Measurements from ENCODE around the gene GAS2L2. TPM values are rescaled to one million over a fixed set of nuclear protein-coding genes. Genes with fewer than 3 reads are reported as not detected.
A peak's percentile ranks its signal among the peaks of the same experiment; 100 is the strongest.

Gene GAS2L2
- total RNA-seq, 1 donor from 2014 or later = not detected

DNA sequence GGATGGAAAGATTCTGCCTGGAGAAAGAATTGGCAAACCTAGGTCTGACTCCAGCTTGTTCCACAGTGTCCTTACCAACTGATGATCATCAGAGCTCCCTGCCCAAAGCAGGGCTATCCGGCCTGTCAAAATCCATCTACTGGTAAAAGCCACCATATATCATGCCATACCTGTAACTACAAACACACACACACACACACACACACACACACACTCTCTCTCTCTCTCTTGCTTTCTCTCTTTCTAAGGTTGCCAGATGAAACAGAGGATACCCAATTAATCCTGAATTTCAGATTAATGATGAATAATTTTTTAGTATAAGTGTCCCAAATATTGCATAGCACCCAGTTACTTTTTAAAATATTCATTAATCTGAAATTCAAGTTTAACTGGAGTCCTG is 43.9 kb upstream of the GAS2L2 start:
- no peak overlapping the region for H3K4me3 ChIP-seq (ENCODE audit: low read depth, low read length)
- H3K27me3 ChIP-seq (ENCODE audit: control insufficient read depth, insufficient read depth, low read length) = no peaks in the 10 kb centered on the region
- DNase-seq (ENCODE audit: low read depth) (no peak), FAIRE-seq (no peak)
- H3K36me3 ChIP-seq (ENCODE audit: control insufficient read depth, insufficient read depth, low read length) = no peaks in the 10 kb centered on the region
- TF ChIP-seq, protein P1, sequence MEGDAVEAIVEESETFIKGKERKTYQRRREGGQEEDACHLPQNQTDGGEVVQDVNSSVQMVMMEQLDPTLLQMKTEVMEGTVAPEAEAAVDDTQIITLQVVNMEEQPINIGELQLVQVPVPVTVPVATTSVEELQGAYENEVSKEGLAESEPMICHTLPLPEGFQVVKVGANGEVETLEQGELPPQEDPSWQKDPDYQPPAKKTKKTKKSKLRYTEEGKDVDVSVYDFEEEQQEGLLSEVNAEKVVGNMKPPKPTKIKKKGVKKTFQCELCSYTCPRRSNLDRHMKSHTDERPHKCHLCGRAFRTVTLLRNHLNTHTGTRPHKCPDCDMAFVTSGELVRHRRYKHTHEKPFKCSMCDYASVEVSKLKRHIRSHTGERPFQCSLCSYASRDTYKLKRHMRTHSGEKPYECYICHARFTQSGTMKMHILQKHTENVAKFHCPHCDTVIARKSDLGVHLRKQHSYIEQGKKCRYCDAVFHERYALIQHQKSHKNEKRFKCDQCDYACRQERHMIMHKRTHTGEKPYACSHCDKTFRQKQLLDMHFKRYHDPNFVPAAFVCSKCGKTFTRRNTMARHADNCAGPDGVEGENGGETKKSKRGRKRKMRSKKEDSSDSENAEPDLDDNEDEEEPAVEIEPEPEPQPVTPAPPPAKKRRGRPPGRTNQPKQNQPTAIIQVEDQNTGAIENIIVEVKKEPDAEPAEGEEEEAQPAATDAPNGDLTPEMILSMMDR (IDR thresholded peaks at IDR 0.05; ENCODE audit: insufficient read depth, low read length, severe bottlenecking) = no peak

DNA sequence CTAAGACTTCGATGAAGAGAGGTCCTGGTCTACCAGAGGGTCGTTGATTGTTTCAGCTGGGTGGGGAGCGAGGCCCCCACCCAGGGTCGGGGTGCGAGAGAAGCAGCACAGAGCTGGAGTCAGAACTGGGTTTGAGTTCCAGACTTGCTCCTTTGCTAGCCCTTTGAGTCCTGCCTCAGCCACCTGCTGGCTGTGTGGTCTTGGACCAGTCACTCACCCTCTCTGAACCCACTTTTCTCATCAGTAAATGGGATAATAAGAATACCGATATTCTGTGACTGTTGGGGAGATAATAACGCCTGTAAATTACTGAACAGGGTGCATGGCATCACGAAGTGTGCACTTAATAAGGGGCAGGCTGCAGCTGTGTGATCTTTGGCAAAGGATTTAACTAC is 42.8 kb upstream of the GAS2L2 start:
- DNase-seq (ENCODE audit: low read depth) (no peak), FAIRE-seq (no peak)
- no peaks in the 10 kb centered on the region for H3K36me3 ChIP-seq (ENCODE audit: control insufficient read depth, insufficient read depth, low read length)
- TF ChIP-seq, protein P1 (IDR thresholded peaks at IDR 0.05; ENCODE audit: insufficient read depth, low read length, severe bottlenecking) = no peak
- H3K4me3 ChIP-seq (ENCODE audit: low read depth, low read length) = peak overlapping the region; percentile 84
- H3K27me3 ChIP-seq (ENCODE audit: control insufficient read depth, insufficient read depth, low read length) = no peaks in the 10 kb centered on the region

GRCh38 chr17:35795007-35795870 is 42.2 kb upstream of the GAS2L2 start, which contains the start of gene MMP28:
Gene MMP28, minus strand, starts transcription at chr17:35795641. Its CDS starts 264 bp downstream, at chr17:35795377.
- Histone ChIP-seq H3K27me3 (ENCODE audit: control insufficient read depth, insufficient read depth, low read length) (no peaks in the 10 kb centered on the region), H3K4me3 (ENCODE audit: low read depth, low read length) (peak within 1 kb of the TSS; percentile 84), H3K36me3 (ENCODE audit: control insufficient read depth, insufficient read depth, low read length) (no peaks in the 10 kb centered on the region)
- DNase-seq (ENCODE audit: low read depth) (peak; percentile 40), FAIRE-seq (no peak)
- TF ChIP-seq, protein P1 (IDR thresholded peaks at IDR 0.05; ENCODE audit: insufficient read depth, low read length, severe bottlenecking) = no peak

DNA sequence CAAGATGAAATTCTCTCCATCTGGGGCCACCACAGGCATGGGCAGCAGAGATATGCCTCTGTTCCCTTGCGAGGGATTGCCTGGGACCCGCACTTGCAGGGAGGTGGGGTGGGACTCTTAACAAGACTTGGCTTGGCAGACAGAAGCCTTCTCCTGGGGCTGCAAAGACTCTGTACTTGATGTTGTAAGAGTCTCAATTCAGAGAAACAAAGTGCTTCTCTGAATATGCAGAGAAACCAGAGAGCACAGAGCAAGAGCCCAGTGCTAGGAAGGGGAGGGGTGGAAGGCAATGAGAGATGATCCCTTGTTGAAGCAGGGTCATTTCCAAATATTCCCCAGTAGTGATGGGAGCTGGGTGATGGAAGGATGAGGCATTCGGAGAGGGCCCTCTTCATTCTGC is 40.2 kb upstream of the GAS2L2 start:
- Histone ChIP-seq H3K36me3 (ENCODE audit: control insufficient read depth, insufficient read depth, low read length) (no peaks in the 10 kb centered on the region), H3K27me3 (ENCODE audit: control insufficient read depth, insufficient read depth, low read length) (no peaks in the 10 kb centered on the region), H3K4me3 (ENCODE audit: low read depth, low read length) (peak overlapping the region; percentile 84)
- DNase-seq (ENCODE audit: low read depth) (no peak), FAIRE-seq (no peak)
- TF ChIP-seq, protein P1 (IDR thresholded peaks at IDR 0.05; ENCODE audit: insufficient read depth, low read length, severe bottlenecking) = no peak

GRCh38 chr17:35791681-35792350 is 38.8 kb upstream of the GAS2L2 start:
- Histone ChIP-seq H3K4me3 (ENCODE audit: low read depth, low read length) (no peak overlapping the region), H3K36me3 (ENCODE audit: control insufficient read depth, insufficient read depth, low read length) (no peaks in the 10 kb centered on the region), H3K27me3 (ENCODE audit: control insufficient read depth, insufficient read depth, low read length) (no peaks in the 10 kb centered on the region)
- TF ChIP-seq, protein P1 (IDR thresholded peaks at IDR 0.05; ENCODE audit: insufficient read depth, low read length, severe bottlenecking) = no peak
- FAIRE-seq = no peak
- no peak for DNase-seq (ENCODE audit: low read depth)

Data from bronchial epithelial cell (primary cell).